Measurements from ENCODE around the gene CARD11.

GRCh38 chr7:2982831-2983230 lies 60.8 kb downstream of the CARD11 start:
- TF ChIP-seq POLR2A (IDR thresholded peaks at IDR 0.05) = no peak
- TF ChIP-seq, protein P1, sequence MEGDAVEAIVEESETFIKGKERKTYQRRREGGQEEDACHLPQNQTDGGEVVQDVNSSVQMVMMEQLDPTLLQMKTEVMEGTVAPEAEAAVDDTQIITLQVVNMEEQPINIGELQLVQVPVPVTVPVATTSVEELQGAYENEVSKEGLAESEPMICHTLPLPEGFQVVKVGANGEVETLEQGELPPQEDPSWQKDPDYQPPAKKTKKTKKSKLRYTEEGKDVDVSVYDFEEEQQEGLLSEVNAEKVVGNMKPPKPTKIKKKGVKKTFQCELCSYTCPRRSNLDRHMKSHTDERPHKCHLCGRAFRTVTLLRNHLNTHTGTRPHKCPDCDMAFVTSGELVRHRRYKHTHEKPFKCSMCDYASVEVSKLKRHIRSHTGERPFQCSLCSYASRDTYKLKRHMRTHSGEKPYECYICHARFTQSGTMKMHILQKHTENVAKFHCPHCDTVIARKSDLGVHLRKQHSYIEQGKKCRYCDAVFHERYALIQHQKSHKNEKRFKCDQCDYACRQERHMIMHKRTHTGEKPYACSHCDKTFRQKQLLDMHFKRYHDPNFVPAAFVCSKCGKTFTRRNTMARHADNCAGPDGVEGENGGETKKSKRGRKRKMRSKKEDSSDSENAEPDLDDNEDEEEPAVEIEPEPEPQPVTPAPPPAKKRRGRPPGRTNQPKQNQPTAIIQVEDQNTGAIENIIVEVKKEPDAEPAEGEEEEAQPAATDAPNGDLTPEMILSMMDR (IDR thresholded peaks at IDR 0.05 in 8 of 11, conservative IDR thresholded peaks at IDR 0.05 in 3 of 11) = no peak
- peak in 1 of 3 donors; percentile 59 for TF ChIP-seq POLR2AphosphoS5 (IDR thresholded peaks at IDR 0.05)

Data from spleen (tissue), 7 donors.